ENCODE data around the gene CCDC34.
A peak's percentile ranks its signal among the peaks of the same experiment; 100 is the strongest.
"Not testable (repeated sequence)": the region's sequence is repeated elsewhere in the genome, so short reads cannot be mapped to it uniquely, and the experiment has no call there.

The CCDC34 gene

GRCh38 chr11:27321340-27321739 lies 41.7 kb downstream of the CCDC34 start:
- not testable (repeated sequence) for DNase-seq (ENCODE audit: low spot score)

- no peak for DNase-seq (ENCODE audit: low spot score)
Measured at GRCh38 chr11:27319072-27319471, 43.9 kb downstream of the CCDC34 start.

GRCh38 chr11:27317751-27318150 lies 45.3 kb downstream of the CCDC34 start:
- no peak for DNase-seq (ENCODE audit: low spot score)

GRCh38 chr11:27315836-27316235 lies 47.2 kb downstream of the CCDC34 start:
- DNase-seq (ENCODE audit: low spot score): no peak

- no peak for DNase-seq (ENCODE audit: low spot score)
Measured at GRCh38 chr11:27313157-27313821, 49.7 kb downstream of the CCDC34 start.

GRCh38 chr11:27312110-27312509 lies 50.9 kb downstream of the CCDC34 start:
- DNase-seq (ENCODE audit: low spot score): no peak

- DNase-seq (ENCODE audit: low spot score): no peak
Measured at GRCh38 chr11:27310707-27311106, 52.3 kb downstream of the CCDC34 start.

GRCh38 chr11:27310182-27310581 lies 52.8 kb downstream of the CCDC34 start:
- no peak for DNase-seq (ENCODE audit: low spot score)

GRCh38 chr11:27309046-27309445 lies 54.0 kb downstream of the CCDC34 start:
- DNase-seq (ENCODE audit: low spot score): no peak

- no peak for DNase-seq (ENCODE audit: low spot score)
Measured at GRCh38 chr11:27307232-27307631, 55.8 kb downstream of the CCDC34 start.

GRCh38 chr11:27305751-27306150 lies 57.3 kb downstream of the CCDC34 start:
- no peak for DNase-seq (ENCODE audit: low spot score)

- no peak for DNase-seq (ENCODE audit: low spot score)
Measured at GRCh38 chr11:27304514-27304913, 58.5 kb downstream of the CCDC34 start.

GRCh38 chr11:27303903-27304302 lies 59.1 kb downstream of the CCDC34 start:
- DNase-seq (ENCODE audit: low spot score): no peak

- no peak for DNase-seq (ENCODE audit: low spot score)
Measured at GRCh38 chr11:27300974-27301373, 62.0 kb downstream of the CCDC34 start.

GRCh38 chr11:27297616-27298015 lies 65.4 kb downstream of the CCDC34 start:
- DNase-seq (ENCODE audit: low spot score): no peak

GRCh38 chr11:27296497-27296896 lies 66.5 kb downstream of the CCDC34 start:
- DNase-seq (ENCODE audit: low spot score): peak; percentile 59

GRCh38 chr11:27295928-27296327 lies 67.1 kb downstream of the CCDC34 start:
- no peak for DNase-seq (ENCODE audit: low spot score)

GRCh38 chr11:27294654-27295053 lies 68.4 kb downstream of the CCDC34 start:
- no peak for DNase-seq (ENCODE audit: low spot score)

GRCh38 chr11:27293515-27294417 lies 69.2 kb downstream of the CCDC34 start:
- DNase-seq (ENCODE audit: low spot score): no peak

GRCh38 chr11:27292637-27293010 lies 70.4 kb downstream of the CCDC34 start:
- no peak for DNase-seq (ENCODE audit: low spot score)

- DNase-seq (ENCODE audit: low spot score): no peak
Measured at GRCh38 chr11:27291954-27292636, 70.9 kb downstream of the CCDC34 start.

- peak; percentile 40 for DNase-seq (ENCODE audit: low spot score)
Measured at GRCh38 chr11:27291302-27291889, 71.6 kb downstream of the CCDC34 start.

Data from NAMALWA (cell line).